Measurements from ENCODE around the gene KCNK16. TPM values are rescaled to one million over a fixed set of nuclear protein-coding genes. Genes with fewer than 3 reads are reported as not detected.

KCNK16 gene
- total and polyA plus RNA-seq, 7 donors = not detected

- H3K36me3 ChIP-seq = no peaks in the 10 kb centered on the region
- DNase-seq = no peak
- H3K27me3 ChIP-seq = no peaks in the 10 kb centered on the region
- no peaks in the 10 kb centered on the region for H3K4me1 ChIP-seq
- H3K27ac ChIP-seq = no peak overlapping the region
- WGBS, 2 donors = 11 to 68% methylated on average over 1 of the region's 1 CpG
- no peak overlapping the region for H3K4me3 ChIP-seq
- intact Hi-C loops (cut with DNase I) = no loop called here
- TF ChIP-seq POLR2A (IDR thresholded peaks at IDR 0.05) = no peak
- TF ChIP-seq POLR2AphosphoS5 (IDR thresholded peaks at IDR 0.05) = no peak
- TF ChIP-seq CTCF (IDR thresholded peaks at IDR 0.05) = no peak
- no peak for TF ChIP-seq EP300 (IDR thresholded peaks at IDR 0.05)
- H3K9me3 ChIP-seq = no peaks in the 10 kb centered on the region
Measured at GRCh38 chr6:39269961-39270360, 52.5 kb downstream of the KCNK16 start.

- no peaks in the 10 kb centered on the region for H3K27me3 ChIP-seq
- H3K36me3 ChIP-seq = no peaks in the 10 kb centered on the region
- TF ChIP-seq CTCF (IDR thresholded peaks at IDR 0.05) (no peak), POLR2A (IDR thresholded peaks at IDR 0.05) (no peak), EP300 (IDR thresholded peaks at IDR 0.05) (no peak), POLR2AphosphoS5 (IDR thresholded peaks at IDR 0.05) (no peak)
- no peaks in the 10 kb centered on the region for H3K9me3 ChIP-seq
- no peaks in the 10 kb centered on the region for H3K4me1 ChIP-seq
- intact Hi-C loops (cut with DNase I) = no loop called here
- no peak overlapping the region for H3K27ac ChIP-seq
- WGBS, 2 donors = 82 to 85% methylated on average over 3 of the region's 3 CpGs
- no peak overlapping the region for H3K4me3 ChIP-seq
- DNase-seq = no peak
Measured at GRCh38 chr6:39268721-39269120, 53.8 kb downstream of the KCNK16 start.

- Histone ChIP-seq H3K9me3 (no peaks in the 10 kb centered on the region), H3K36me3 (no peaks in the 10 kb centered on the region), H3K27ac (no peak overlapping the region), H3K4me1 (no peaks in the 10 kb centered on the region), H3K27me3 (no peaks in the 10 kb centered on the region), H3K4me3 (no peak overlapping the region)
- no peak for DNase-seq
- TF ChIP-seq EP300 (IDR thresholded peaks at IDR 0.05) = no peak
- no peak for TF ChIP-seq CTCF (IDR thresholded peaks at IDR 0.05)
- no peak for TF ChIP-seq POLR2A (IDR thresholded peaks at IDR 0.05)
- TF ChIP-seq POLR2AphosphoS5 (IDR thresholded peaks at IDR 0.05) = no peak
- intact Hi-C loops (cut with DNase I) = no loop called here
- WGBS, 2 donors = 76 to 87% methylated on average over 7 of the region's 7 CpGs
Measured at GRCh38 chr6:39268171-39268570, 54.3 kb downstream of the KCNK16 start.

- intact Hi-C loops (cut with DNase I) = no loop called here
- Histone ChIP-seq H3K4me1 (no peaks in the 10 kb centered on the region), H3K27ac (no peak overlapping the region), H3K4me3 (no peak overlapping the region), H3K36me3 (no peaks in the 10 kb centered on the region), H3K9me3 (no peaks in the 10 kb centered on the region), H3K27me3 (peaks cover 0 to 2% (median 0%) of the 10 kb centered on the region in 3 donors)
- no peak for DNase-seq
- TF ChIP-seq POLR2AphosphoS5 (IDR thresholded peaks at IDR 0.05) (no peak), EP300 (IDR thresholded peaks at IDR 0.05) (no peak), CTCF (IDR thresholded peaks at IDR 0.05) (no peak), POLR2A (IDR thresholded peaks at IDR 0.05) (no peak)
- 38 to 69% methylated on average over 5 of the region's 5 CpGs for WGBS, 2 donors
Measured at GRCh38 chr6:39266782-39267355, 55.6 kb downstream of the KCNK16 start.

GRCh38 chr6:39266375-39266774 is 56.1 kb downstream of the KCNK16 start:
- DNase-seq = no peak
- intact Hi-C loops (cut with DNase I) = no loop called here
- peaks cover 0 to 4% (median 0%) of the 10 kb centered on the region in 3 donors for H3K27me3 ChIP-seq
- no peak overlapping the region for H3K4me3 ChIP-seq
- H3K4me1 ChIP-seq = no peaks in the 10 kb centered on the region
- no peak for TF ChIP-seq CTCF (IDR thresholded peaks at IDR 0.05)
- no peak for TF ChIP-seq EP300 (IDR thresholded peaks at IDR 0.05)
- TF ChIP-seq POLR2A (IDR thresholded peaks at IDR 0.05) = no peak
- no peak for TF ChIP-seq POLR2AphosphoS5 (IDR thresholded peaks at IDR 0.05)
- no peaks in the 10 kb centered on the region for H3K36me3 ChIP-seq
- no peaks in the 10 kb centered on the region for H3K9me3 ChIP-seq
- no peak overlapping the region for H3K27ac ChIP-seq
- 24 to 69% methylated on average over 2 of the region's 2 CpGs for WGBS, 2 donors
